ENCODE results near the gene DPY30.

Gene DPY30

DNA sequence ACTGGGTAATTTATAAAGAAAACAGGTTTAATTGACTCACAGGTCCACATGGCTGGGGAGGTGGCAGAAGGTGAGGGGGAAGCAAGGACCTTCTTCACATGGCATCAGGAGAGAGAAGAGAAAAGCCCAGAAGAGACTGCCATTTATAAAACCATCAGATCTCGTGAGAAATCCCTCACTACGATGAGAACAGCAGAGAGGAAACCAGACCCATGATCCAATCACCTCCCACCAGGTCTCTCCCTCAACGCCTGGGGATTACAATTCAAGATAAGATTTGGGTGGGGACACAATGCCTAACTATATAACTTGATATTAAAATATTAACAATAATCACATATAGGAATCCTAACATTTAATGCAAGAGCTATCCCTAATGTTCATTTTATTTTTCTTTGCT, 60.6 kb downstream of the DPY30 start:
- DNase-seq = no peak

DNA sequence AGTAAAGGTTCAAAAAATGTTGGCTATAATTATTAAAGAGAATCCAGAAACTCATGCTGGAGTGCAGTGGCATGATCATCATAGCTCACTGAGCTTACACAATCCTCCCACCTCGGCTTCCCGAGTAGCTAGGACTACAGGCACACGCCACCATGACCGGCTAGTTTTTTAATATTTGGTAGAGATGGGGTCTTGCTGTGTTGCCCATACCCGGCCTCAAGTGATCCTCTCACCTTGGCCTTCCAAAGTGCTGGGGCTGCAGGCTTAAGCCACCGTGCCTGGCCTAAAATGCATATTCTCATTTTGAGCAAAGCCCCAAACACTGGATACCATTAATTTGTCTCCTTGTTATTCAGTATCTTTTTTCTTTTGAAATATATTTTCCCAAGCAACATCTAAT, 61.2 kb downstream of the DPY30 start:
- DNase-seq = no peak
